DMS53 treated with DMSO at 0.1 percent for 48 hours (cell line): Measurements from ENCODE around the gene PDE7B.

Experiments
- DNase-seq: peaks from one replicate; lab custom pipeline; 2025; ENCODE audit not compliant: unreplicated experiment; lab: John Stamatoyannopoulos, UW

The PDE7B gene

DNA sequence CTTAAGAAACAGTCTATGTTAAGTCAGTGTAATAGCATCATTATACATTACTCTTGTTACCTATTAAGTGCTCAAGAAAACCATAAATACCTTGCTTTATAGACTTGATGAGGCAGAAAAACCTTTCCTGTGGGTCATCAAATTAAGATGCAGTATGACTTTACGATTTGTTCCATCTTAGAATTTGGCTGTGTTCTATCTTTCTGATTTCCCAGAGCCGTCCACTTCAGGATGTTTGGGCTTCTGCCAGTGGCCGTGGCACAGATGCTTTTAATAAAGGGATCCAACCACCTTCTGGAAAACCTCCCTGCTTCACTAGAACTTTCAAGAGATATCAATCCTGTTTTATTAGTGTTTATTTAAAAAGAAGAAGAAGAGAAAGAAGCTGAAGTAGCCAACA lies 71.2 kb downstream of the PDE7B start:
- no peak for DNase-seq

GRCh38 chr6:135932651-135933050 lies 81.2 kb downstream of the PDE7B start:
- peak; percentile 85 for DNase-seq

GRCh38 chr6:135935941-135936601 lies 84.6 kb downstream of the PDE7B start:
- peak; percentile 18 for DNase-seq

- DNase-seq: no peak
Measured at GRCh38 chr6:135936606-135937005, 85.1 kb downstream of the PDE7B start.

DNA sequence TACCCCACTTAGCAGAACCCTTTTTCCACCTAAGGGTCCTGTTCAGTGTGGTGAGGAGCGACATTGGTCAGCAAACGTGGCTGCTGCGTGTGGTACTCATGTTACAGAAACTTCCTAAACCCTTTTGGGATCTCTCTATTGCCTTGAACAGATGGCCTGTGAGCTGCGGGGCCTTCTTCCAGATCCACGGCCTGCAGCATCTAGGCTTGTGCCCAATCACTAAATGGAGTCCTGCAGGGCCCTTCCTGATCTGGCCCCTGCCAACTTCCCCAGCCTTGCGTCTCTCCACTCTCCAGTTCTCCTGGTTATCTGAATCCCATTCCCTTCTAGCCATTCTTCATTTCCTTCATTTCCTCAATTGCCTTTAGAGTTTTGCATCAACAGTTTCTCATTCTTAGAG lies 85.6 kb downstream of the PDE7B start:
- DNase-seq: no peak

GRCh38 chr6:135938576-135939207 lies 87.2 kb downstream of the PDE7B start:
- DNase-seq: no peak

DNA sequence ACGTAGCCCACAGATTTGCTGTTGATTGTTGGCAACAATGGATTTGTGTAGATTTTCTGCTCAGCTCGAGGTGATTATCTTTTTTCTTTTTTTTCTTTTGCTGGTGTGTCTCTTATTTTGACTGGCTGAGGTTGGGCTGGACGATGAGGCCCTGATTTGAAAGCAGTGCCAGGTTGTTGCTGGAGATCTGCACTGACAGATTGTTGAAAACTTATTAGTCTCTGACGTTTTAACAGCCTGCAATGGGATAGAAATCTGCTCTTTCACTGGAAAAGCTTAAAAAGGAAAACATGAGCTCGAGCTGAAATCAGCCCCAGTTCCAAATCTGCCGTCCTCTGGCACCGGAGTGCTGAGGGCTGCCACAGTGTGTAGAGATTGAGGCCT lies 87.7 kb downstream of the PDE7B start:
- no peak for DNase-seq

GRCh38 chr6:135940616-135941167 lies 89.2 kb downstream of the PDE7B start:
- no peak for DNase-seq

GRCh38 chr6:135941275-135942025 lies 89.9 kb downstream of the PDE7B start:
- no peak for DNase-seq

DNA sequence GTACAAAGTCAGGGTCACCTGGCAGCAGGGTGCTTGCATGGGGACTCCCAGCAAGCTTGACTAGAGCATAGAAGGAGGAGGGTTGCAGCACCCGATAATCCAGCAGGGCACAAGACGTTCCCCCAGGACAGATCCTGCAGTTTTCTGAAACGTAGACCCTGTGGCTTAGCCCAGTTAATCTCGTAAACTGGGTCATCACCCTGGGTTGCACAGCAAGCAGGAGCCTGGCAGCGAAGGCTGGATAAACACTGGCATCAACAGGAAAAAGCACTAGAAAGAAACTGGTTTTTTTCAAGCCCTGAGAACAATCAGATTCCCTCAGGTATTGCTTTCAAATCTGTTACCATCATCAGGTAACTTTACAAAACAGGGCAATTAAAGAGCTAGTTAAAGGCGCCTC lies 92.6 kb downstream of the PDE7B start:
- DNase-seq: no peak

DNA sequence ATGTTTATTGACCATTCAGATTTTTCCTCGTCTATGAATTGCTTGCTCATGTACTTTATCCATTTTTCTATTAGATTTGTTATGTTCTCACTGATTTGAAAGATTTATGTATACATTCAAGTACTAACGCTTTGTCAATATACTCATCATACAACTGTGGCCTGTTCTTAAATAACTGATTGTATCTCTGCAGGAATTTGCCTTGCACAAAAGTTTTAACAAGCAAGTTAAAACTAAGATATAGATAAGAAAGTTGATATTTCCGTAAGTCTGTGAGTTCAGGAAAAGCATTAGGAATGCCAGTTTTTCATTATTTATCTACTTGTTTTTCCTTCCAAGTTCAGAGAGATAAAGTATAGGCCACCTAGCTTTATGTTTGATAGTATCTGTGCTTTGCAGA lies 95.2 kb downstream of the PDE7B start:
- no peak for DNase-seq

GRCh38 chr6:135950669-135951068 lies 99.2 kb downstream of the PDE7B start:
- DNase-seq: no peak

- no peak for DNase-seq
Measured at GRCh38 chr6:135951169-135951568, 99.7 kb downstream of the PDE7B start.

DNA sequence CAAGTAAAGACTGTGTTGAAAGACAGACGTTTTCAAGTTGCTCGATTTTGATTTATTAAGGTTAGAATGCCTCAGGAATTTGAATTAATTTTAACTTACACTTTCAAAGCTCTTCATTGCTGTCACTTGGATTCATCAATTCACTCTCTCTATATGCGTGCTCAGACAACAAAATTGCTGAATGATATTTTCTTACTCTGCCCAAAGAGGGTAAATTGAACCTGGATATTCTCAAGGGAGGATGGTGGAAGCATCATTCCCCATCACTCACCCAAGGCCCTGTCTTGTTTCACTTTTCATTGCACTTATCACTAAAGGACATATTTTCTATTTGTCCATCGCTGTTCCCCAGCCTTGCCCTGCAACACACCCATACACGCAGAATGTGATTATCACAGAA lies 102.3 kb downstream of the PDE7B start:
- DNase-seq: no peak

- no peak for DNase-seq
Measured at GRCh38 chr6:135955099-135955498, 103.6 kb downstream of the PDE7B start.

DNA sequence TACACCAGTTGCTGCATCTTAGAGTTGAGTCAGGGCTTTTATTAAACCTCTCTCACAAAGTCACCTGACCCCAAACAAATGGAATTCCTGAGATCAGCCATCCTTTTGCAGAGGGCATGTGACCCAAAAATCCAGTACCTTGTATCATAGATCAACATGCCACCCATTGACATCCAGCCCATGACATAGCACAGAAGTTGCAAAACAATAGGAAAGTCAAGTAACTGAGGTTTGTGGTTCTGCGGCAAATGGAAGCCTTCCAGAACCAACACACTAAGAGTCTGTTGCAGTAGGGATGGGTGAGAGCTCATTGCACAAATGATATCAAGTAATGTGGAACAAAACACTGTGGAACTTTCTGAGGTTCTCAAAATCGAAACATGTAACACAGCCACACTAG lies 111.2 kb downstream of the PDE7B start:
- DNase-seq: no peak

- no peak for DNase-seq
Measured at GRCh38 chr6:135970750-135971149, 119.2 kb downstream of the PDE7B start.

DNA sequence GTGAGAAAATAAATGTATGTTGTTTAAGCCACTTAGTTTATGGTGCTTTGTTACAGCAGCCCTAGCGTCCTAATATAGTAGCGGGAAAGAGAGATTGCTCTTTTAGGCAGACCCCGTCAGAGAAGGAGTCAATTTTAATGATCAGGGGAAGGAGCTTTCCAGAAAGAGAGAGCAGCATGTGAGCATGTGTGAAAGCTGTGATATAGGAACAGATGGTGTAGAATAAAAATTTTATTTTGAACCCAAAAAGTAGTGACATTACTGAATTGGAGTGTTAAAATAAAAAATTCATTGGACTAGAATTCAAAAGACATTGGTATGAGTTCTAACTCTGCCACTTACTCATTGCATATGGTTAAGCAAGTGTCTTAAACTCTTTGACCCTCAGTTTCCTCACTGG lies 119.8 kb downstream of the PDE7B start:
- DNase-seq: no peak

GRCh38 chr6:135972150-135972549 lies 120.6 kb downstream of the PDE7B start:
- DNase-seq: no peak

DNA sequence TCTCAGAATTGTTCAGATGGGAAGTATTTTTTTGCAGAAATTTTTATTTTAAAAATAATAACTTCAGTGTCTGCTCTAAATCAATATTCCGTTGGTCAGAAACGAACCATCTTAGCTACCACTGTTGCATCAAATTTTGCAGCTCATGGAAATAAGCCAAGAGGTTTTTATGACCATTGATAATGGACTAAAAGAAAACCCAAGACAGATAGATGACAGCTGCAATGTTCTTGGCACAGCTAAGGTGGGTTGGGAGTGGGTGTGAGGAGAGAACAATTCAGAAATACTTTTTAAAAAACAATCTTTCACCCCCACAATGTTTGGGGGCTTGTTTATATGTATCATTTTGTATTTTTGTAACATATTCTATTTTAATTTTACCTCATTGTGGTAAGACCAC lies 121.1 kb downstream of the PDE7B start:
- no peak for DNase-seq

DNA sequence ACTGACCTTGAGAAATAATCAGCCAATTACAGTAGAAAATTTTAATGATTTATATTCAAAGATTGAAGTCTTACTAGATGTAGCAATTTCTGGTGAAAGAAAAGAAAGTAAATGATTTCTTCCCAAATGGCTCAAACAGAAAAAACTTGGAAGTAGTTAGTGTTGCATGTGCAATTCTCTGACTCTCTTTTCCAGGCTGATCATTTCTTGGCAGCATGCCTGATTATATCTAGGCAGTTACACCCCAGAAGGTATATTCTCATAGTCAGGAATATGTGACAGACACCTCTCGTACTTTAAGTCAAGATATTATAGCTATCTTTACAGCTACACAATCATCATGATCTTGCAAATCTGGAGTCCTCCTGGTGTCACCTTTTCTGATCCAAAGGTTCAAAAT lies 122.9 kb downstream of the PDE7B start:
- no peak for DNase-seq

DNA sequence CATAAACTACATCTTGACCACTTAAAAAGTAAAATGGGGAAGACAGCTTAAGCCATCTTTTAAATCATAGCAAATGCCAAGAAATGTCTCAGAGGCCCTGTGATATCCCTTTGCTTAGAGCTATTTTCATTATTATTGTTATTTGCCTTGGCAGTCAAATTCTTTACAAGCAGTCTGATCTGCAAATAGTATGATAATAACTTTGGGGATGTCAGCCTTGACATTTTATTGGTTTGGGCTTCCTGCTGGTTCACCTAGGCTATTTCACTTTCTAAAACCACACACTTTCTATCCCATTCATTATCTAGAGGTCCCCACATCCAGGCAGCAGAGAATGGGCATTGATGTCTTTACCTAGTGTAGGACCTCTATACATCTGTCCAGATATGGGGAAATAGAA lies 125.1 kb downstream of the PDE7B start:
- DNase-seq: no peak
